SK-N-MC (cell line): Measurements from ENCODE around the gene NEGR1.

ENCODE experiments used
- EZH2 ChIP-seq: fragments of 200-600 bp; sonication (generic); IDR thresholded peaks from one replicate; pipeline ENCODE4 v1.6.1; 2017; ENCODE audit warnings: antibody characterized with exemption
- POLR2AphosphoS5 ChIP-seq: IDR thresholded peaks from 2 replicates; pipeline ENCODE4 v1.6.1; 2012; ENCODE audit warnings: mild to moderate bottlenecking, low read depth, low read length, borderline replicate concordance

DNA sequence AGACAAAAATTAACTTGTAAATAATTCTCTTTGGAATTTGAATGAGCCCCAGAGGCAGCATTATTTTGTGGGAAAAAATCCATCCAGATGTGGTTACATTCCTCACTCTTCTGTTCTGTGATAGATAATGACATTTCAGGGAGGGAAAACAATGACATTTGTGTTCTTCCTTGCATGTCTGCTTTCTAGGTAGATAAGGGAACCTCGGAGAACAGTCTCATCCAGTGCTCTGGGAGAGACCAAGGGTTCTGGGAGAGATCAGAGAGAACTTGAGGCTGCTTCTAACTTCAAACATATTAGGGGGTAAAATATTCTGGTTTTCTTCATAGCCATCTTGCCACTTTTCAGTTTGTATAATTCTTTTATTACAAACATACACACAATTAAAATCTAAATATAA, 269.2 kb downstream of the NEGR1 start:
- TF ChIP-seq POLR2AphosphoS5 (no peak), EZH2 (no peak)
